GM19324 (cell line): Measurements from ENCODE around the gene PUM1.
"Not testable (repeated sequence)": the region's sequence is repeated elsewhere in the genome, so short reads cannot be mapped to it uniquely, and the experiment has no call there.

Experiments
- ATAC-seq: cut with Tn5 transposase; IDR thresholded peaks from one replicate; pipeline ENCODE4 v1.9.1; 2021; ENCODE audit warnings: mild to moderate bottlenecking, moderate library complexity; ENCODE audit not compliant: unreplicated experiment, low FRiP score

Gene PUM1

GRCh38 chr1:30935758-30936157 is 129.8 kb downstream of the PUM1 start:
- ATAC-seq = not testable (repeated sequence)

- ATAC-seq = no peak
Observed at GRCh38 chr1:30934613-30935012, 130.9 kb downstream of the PUM1 start.

GRCh38 chr1:30933874-30934252 is 131.7 kb downstream of the PUM1 start:
- ATAC-seq = no peak

- ATAC-seq = no peak
Observed at GRCh38 chr1:30930631-30931173, 134.8 kb downstream of the PUM1 start.

GRCh38 chr1:30929944-30930525 is 135.5 kb downstream of the PUM1 start:
- ATAC-seq = no peak

GRCh38 chr1:30929135-30929889 is 136.2 kb downstream of the PUM1 start:
- ATAC-seq = no peak

- ATAC-seq = no peak
Observed at GRCh38 chr1:30928789-30929134, 136.8 kb downstream of the PUM1 start.

- no peak for ATAC-seq
Observed at GRCh38 chr1:30928171-30928570, 137.3 kb downstream of the PUM1 start.

- ATAC-seq = no peak
Observed at GRCh38 chr1:30927448-30927847, 138.1 kb downstream of the PUM1 start.

GRCh38 chr1:30923597-30923996 is 141.9 kb downstream of the PUM1 start:
- no peak for ATAC-seq

GRCh38 chr1:30920827-30921226 is 144.7 kb downstream of the PUM1 start:
- no peak for ATAC-seq

GRCh38 chr1:30919025-30919881 is 146.3 kb downstream of the PUM1 start:
- ATAC-seq = no peak

GRCh38 chr1:30916296-30916695 is 149.2 kb downstream of the PUM1 start:
- no peak for ATAC-seq

- ATAC-seq = no peak
Observed at GRCh38 chr1:30915491-30916230, 149.9 kb downstream of the PUM1 start.

- no peak for ATAC-seq
Observed at GRCh38 chr1:30914931-30915330, 150.6 kb downstream of the PUM1 start.

- ATAC-seq = no peak
Observed at GRCh38 chr1:30914587-30914922, 151.0 kb downstream of the PUM1 start.

GRCh38 chr1:30912913-30913652 is 152.4 kb downstream of the PUM1 start:
- ATAC-seq = no peak

GRCh38 chr1:30912224-30912623 is 153.3 kb downstream of the PUM1 start:
- no peak for ATAC-seq

GRCh38 chr1:30911059-30911954 is 154.2 kb downstream of the PUM1 start:
- ATAC-seq = no peak
